GM21381 (cell line): ENCODE results near the gene CTU1.
A peak's percentile ranks its signal among the peaks of the same experiment; 100 is the strongest.

Experiments
- ATAC-seq: cut with Tn5 transposase; IDR thresholded peaks from one replicate; pipeline ENCODE4 v1.9.1; 2021; ENCODE audit warnings: mild to moderate bottlenecking, moderate library complexity; ENCODE audit not compliant: unreplicated experiment

CTU1 gene

DNA sequence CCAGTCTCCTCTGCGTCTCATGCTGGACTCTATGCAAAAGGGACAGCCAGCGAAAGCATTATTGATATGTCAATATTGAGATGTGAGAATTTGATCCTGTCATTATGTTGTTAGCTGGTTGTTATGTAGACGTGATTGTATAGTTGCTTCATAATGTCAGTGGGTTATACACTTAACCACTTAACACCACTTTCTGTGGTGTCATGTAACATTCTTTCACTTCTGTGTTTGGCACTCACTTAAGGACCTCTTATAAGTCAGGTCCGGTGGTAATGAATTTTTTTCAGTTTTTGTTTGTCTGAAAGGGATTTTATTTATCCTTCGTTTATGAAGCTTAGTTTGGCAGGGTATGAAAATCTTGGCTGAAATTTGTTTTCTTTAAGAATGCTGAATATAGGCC, 26.8 kb upstream of the CTU1 start:
- no peak for ATAC-seq

DNA sequence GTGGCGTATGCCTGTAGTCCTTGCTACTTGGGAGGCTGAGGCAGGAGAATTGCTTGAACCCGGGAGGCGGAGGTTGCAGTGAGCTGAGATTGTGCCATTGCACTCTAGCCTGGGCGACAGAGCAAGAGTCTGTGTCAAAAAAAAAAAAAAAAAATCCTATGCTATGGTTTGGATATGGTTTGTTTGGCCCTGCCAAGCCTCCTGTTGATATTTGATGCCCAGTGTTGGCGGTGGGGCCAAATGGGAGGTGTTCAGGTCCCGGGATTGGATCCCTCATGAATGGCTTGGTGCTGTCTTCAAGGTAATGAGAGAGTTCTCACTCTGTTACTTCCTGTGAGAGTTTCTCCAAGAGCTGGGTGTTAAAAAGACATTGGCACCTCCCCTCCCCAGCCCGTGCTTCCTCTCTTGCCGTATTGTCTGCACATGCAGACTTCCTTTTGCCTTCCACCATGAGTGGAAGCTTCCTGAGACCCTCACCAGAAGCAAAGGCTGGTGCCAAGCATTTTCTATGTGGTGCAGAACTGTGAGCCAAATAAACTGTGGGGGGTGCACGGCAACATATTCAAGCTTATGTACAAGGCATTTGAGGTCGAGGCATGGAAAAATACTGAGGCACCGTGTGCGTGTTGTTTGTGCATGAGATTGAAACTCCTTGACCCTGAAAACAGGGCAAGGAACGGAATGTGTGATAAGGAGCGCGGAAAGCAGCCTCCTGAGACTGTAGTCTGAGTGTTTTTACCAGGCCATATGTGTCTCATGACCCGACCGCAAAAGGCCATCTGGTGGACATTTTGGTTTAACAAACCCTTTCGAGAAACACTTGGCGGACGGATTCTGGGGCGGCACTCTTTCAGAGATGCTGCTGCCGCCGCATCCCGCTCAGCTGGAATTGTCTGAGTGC, 23.8 kb upstream of the CTU1 start:
- ATAC-seq, result no peak

DNA sequence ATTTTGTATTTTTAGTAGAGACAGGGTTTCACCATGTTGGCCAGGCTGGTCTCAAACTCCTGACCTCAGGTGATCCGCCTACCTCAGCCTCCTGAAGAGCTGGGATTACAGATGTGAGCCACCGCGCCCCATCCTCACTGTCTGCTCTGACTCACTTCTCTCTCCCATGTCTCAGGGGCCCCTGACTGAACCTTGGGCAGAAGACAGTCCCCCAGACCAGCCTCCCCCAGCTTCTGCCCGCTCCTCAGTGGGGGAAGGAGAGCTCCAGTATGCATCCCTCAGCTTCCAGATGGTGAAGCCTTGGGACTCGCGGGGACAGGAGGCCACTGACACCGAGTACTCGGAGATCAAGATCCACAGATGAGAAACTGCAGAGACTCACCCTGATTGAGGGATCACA, 21.5 kb upstream of the CTU1 start:
- no peak for ATAC-seq

DNA sequence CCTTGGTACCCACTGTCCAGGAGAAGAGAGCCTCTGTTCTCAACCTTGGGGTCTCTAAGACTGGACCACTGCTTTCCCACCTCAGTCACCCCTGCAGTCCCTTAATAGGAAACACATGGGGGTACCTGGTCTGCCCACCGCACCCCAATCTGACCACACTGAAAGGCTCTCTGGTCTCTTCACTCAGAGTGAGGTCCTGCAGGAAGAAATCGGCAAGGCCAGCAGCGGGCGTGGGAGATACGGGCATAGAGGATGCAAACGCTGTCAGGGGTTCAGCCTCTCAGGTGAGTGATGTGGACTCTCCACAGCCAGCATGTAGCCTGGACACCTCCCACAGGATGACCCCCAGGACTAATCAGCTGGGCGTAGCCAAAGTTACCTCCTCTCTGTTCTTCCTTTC, 20.0 kb upstream of the CTU1 start:
- ATAC-seq, result no peak

DNA sequence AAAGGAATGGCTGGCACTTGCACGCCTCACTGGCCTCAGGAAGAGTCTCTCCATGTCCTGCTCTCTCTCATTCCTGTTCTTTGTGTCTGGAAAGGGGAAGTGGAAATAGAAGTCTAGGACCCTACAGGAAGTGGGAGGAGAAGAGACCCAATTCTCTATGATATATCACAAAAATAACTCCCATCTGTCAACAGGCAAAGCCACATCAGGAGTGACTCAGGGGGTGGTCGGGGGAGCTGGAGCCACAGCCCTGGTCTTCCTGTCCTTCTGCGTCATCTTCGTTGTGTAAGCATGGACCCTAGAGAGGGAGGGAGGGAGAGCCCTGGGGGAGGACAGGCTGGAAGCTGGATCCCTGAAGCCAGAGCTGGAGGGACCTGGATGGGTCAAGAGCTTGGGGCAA, 19.5 kb upstream of the CTU1 start:
- no peak for ATAC-seq

DNA sequence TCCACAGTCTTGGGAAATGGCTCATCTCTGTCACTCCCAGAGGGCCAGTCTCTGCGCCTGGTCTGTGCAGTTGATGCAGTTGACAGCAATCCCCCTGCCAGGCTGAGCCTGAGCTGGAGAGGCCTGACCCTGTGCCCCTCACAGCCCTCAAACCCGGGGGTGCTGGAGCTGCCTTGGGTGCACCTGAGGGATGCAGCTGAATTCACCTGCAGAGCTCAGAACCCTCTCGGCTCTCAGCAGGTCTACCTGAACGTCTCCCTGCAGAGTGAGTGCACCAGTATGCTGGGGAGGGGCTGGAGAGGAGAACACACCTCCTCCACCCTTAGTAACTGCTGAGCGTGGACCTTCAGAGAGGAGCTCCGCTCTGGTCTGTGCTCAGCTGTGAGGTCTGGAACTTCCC, 18.8 kb upstream of the CTU1 start:
- ATAC-seq, result no peak

DNA sequence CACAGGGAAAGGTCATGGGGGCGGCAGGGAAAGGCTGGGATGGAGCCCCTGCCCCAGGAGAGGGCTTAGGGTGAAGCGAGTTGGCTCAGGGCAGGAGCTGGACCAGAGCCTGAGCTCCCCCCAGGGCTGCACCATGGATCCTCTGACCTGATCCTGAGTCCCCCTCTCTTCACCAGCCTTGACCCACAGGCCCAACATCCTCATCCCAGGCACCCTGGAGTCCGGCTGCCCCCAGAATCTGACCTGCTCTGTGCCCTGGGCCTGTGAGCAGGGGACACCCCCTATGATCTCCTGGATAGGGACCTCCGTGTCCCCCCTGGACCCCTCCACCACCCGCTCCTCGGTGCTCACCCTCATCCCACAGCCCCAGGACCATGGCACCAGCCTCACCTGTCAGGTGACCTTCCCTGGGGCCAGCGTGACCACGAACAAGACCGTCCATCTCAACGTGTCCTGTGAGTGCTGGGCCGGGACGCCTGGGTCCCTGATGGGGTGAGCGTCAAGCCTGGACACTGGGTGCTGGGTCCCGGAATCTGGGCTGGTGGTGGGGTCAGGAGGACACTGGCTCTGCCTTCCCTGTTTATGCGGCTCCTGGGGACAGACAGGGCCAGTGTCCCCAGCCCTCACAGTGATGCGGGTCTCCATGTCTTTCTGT, 17.3 kb upstream of the CTU1 start:
- ATAC-seq, result no peak

DNA sequence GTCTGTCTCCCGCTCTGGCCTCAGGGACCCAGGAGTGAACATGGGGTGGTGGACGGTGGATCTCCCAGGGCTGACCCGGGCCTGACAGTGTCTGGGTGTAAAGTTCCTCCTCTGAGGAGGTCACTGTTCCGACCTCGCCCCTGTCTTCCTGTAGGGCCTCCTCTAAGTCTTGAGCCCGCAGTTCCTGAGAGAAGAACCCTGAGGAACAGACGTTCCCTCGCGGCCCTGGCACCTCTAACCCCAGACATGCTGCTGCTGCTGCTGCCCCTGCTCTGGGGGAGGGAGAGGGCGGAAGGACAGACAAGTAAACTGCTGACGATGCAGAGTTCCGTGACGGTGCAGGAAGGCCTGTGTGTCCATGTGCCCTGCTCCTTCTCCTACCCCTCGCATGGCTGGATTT, 16.5 kb upstream of the CTU1 start, which contains the start of gene SIGLEC9:
Gene SIGLEC9 (plus strand): TSS at position 178 of the 400 bp plus-strand sequence. CDS start 69 bp downstream, at position 247.
- ATAC-seq, result no peak

DNA sequence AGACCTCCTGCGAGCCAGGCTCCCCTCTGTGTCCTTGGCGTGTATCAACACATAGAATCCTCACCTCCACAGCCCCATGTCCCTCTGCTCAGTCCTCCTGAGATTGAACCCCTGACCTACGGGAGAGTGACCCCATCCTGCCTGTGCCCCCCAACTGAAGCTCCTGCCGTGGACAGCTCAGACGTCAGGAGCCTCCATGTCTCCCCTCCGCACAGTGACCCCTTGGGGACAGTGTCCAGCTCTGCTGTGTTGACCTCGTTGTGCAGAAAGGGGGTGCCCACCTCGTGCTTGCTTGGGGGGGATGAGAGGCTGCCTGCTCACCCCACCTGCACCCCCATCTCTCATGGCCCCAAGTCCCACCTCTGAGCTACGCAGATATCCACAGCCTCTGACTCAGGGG, 16.0 kb upstream of the CTU1 start:
- no peak for ATAC-seq

DNA sequence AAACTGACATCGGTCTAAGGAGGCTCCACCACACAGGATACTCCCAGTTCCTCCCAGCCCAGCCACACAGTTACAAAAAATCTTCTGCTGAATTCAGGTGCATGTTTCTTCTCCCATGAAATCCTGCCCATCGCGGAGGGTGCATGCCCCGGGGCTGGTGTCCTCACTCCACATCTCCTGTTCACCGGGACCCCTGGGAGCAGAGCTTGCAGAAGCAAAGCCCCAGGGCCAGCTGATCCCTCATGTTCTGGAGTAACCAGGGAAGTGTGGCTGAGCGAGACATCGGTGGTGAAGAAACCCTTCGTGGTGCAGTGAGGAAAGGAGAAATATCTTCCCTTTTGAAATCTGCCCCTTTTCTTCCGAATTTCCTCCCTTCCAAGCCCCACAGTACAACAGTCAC, 15.6 kb upstream of the CTU1 start:
- ATAC-seq, result no peak

DNA sequence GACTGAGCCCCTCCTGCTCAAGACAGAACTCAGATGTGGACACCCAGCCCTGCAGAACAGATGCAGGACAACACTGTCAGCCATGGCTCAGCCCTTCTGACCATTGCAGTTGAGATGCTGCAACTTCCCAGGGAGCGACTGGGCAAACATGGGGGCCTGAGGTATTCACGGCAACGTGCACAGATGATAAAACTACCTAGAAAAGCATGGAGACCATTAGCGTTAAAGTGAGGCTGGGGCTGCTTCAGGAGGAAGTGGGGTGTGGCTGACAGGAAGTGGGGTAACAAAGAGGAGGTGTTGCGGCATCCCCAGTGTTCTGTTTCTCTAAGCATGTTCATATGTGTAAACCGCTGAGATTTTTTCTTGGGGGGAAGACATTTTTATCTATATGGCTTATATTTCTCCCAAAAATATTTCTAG, 15.2 kb upstream of the CTU1 start:
- no peak for ATAC-seq

DNA sequence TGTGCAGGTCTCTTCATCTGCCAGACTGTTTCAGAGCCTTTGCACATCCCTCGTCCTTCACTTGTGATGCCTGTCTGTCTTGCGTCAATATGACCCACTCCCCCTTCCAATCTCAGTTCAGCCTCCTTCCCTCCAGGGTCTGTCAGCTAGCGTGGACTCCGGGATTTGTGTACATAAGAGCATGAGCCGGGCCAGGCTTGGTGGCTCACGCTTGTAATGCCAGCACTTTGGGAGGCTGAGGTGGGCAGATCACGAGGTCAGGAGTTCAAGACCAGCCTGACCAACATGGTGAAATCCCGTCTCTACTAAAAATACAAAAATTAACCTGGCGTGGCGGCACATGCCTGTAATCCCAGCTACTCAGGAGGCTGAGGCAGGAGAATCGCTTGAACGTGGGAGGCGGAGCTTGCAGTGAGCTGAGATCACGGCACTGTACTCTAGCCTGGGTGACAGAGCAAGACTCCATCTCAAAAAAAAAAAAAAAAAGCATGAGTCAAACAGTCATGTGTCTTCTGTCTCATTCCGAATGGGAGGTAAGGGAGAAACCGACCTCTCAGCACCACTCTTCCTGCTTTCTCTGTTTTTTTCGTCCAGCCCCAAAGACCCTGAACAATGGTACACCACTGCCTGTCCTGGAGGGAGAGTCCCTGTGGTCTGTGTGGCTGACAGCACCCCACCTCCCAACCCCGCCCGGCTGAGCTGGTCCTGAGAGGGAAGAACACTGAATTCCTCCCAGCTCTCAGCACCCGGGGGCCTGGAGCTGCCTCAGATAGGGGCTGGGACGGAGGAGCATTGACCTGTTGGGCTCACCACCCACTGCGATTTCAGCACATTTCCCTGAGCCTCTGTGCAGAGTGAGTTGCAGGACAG, 14.1 kb upstream of the CTU1 start:
- ATAC-seq, result no peak

DNA sequence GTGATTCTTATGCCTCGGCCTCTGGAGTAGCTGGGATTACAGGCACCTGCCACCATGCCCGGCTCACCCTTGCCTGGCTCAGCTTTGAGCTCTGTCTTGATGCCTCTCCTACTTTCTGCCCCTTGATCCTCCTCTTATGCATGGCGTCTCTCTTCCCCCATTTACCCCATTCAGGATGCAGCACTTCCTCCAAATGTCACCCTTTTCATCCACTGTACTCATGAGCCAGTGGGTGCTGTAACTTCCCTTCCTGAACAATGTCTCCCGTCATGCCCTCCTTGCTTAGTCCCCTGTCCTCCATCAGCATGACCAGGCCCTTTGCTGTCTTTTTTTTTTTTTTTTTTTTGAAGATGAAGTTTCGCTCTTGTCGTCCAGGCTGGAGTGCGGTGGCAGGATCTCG, 13.0 kb upstream of the CTU1 start:
- no peak for ATAC-seq

DNA sequence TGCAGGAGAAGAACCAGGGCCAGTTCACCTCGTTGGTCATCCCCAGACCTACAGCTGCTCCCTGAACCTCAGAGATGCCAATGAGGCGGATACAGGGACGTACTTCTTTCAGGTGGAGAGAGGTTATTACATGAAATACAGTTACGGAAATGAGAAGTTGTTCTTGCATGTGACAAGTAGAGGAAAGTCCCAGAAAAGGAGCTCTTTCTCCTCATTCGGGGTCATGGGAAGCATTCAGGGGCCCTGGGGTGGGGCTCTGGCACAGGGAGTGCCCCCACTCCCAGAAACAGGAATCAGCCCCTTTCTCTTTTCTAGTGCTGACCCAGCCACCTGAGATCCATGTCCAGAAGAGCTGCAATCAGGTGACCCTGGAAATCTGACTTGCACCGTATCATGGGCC, 12.0 kb upstream of the CTU1 start:
- no peak for ATAC-seq

DNA sequence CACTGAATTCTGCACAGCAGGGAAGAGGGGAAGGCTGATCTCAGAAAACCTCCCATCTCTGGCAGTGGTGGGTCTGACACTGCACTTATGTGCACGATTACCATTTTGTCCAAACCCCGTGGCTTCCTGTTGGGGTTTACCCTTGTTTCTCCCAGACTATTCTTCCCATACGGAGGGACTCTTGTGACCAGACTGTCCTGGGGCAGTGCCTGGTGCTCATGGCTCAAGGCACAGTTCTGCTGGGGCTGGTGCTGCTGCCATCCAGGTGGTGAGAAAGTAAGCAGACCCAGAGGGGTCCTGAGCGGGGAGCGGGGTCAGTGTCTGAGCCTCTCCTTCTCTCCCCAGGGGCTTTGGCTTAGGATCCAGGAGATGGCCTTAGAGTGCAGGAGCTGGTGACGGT, 11.4 kb upstream of the CTU1 start:
- ATAC-seq, result no peak

DNA sequence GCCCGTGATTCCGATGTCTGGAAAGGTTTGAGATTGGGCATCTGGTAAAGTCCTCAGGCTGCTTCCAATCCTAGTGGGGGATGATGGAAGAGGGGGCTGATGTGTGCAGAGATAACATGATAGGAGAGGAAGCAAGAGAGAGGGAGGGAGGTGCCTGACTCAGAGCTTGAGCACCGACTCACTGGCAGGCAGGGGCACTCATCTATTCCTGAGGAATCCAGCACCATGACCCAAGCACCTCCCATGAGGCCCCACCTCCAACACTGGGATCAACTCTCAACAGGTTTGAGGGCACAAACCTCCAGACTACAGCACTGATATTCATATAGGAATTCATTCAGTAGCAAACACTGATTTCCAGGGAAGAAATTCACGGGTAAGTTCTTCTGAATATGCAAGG, 10.9 kb upstream of the CTU1 start:
- ATAC-seq, result no peak

DNA sequence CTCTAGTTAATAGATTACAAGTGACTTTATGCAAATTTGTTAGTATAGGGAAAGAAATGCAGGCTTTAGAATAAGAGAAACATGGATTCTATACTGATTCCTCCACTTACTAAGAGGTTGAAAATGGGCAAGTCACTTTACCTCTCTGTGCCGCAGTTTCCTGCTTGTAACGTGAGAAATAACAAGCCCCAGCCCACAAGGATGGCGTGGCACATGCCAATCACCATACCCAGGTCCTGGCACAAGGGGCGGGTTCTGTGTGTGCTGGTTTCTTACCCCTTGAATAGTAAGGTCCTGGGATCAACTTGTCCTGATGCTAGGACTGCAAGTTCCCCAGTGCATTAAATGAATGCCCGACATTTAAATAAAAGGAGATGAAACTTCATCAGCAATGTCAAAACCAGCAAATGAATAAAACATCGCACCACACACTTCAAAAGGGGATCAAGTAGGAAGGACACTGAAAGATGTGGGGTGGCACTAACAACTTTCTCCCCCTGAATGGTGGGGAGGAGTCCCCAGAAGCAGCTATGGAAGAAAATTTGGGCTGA, 8.6 kb upstream of the CTU1 start:
- no peak for ATAC-seq

DNA sequence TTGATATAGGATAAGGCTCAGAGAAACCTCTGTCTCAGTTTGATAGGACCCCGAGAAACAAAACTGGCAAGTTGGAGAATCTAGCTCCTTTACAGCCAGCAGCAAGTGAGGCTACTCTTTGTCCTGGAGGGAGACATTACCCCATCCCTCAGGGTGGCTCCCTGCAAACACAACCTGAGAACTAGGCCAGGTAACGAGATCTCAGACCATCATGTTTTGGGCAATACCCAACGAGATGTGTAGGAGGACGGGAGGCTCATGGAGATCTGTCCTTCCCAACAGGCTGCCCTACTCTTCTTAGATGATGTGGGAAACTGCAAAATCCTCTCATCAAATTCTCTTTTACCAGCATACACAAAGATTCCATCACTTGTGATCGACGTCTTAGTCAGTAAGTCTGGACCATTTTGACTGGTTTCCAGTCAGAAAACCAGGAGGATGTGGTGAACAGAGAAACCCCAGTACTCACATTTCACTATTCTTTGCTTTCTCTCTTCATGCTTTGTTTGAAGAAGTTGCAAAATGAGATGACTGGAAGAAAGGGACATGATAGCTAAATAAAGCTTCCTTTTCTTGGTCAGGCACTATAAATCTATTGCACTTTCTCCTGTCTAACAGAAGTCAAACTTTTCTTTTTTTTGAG, 6.0 kb upstream of the CTU1 start:
- no peak for ATAC-seq

DNA sequence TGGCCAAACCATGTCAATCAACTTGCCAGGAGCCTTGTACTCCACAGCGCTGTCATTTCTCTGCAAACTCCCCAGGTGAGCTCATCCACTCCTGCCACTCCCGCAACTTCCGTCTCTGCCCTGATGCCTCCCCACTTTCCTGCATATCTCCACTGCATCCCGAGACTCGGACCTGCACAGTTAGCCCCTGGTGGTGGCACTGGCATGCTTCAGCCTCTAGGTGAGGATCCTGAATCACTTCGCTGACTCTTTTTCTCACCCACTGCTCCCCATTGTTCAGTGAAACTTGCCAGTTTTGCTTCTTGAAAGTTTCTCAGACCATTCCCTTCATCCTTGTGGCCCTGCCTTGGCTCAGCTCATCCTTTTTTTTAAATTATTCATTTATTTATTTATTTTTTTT, 3.4 kb upstream of the CTU1 start:
- ATAC-seq, result no peak

DNA sequence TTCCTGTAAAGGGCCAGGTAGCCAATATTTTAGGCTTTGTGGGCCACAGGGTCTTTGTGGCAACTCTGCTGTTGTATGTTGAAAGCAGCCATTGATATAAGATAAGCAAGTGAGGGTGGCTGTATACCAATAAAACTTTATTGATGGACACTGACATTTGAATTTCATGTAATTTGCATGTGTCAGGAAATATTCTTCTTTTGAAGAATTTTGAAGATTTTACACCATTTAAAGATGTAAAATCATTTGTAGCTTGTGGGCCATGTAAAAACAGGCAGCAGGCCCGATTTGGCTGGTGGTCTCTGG, 2.4 kb upstream of the CTU1 start:
- ATAC-seq, result no peak

DNA sequence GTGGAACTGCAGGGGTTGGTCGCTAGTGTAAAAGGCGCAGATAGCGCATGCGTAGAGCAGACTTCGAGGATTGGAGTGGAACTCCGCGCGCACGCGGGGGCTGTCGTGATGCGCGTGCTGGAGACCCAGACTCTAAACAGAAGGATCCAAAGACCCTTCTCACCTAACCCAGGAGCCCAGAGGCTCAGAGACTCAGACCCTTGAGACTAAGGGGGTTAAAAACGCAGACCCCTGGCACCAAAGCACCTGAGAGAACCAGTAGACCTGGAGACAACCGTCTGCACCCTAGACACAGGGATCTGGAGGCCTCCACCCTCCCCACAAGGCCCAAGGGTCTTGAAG, 567 bp upstream of the CTU1 start:
- ATAC-seq, result peak; percentile 16
